ENCODE measurements around the gene PRPF31. TPM values are rescaled to one million over a fixed set of nuclear protein-coding genes. Genes with fewer than 3 reads are reported as not detected.

Gene PRPF31
- total RNA-seq, 2 donors from 2014 or later, result 49.4 to 56.8 TPM

DNA sequence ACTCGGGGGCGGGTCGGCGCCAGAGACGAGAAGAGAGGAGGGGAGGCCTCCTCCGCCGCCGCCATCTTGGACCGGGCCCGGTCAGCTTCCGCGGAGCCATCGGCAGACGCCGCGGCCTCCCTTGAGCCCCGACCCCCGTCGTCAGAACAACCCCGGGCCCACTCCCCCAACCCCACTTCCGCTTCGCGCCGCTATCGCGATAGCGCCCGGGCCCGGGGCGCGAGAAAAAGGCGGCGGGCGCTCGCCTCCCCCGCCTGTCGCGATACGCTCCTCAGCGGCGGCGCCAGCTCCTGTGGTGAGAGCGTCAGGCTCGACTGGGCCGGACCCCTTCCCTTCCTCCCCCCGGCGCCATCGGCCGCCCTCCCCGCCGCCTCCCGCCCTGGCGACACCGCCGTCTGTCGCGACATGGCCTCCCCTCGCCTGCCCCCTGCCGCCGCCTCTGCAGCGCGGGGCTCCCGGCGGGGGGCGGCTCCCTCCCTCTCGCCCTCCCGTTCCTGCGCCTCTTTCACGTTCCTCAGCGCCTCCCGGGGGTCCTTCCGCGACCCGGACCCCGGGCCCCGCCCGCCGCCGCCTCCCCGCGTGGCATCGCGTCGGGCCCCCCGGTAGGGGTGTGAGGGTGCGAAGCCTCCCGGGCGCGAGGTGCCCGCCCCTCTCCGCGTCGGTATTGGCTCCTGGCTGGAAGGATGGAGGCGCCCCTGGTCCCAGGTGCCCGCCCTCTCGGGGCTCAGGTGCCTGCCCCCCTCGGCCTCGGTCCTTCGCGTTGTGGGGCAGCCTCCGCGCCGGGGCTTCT, 22.3 kb downstream of the PRPF31 start, which contains the start of gene CNOT3:
Gene CNOT3 (plus strand): TSS at position 64 of the 790 bp plus-strand sequence. CDS start 5,217 bp downstream, outside the sequence.
- DNase-seq (peak; percentile 27 to 42 (median 30)), ATAC-seq (no peak)
- H3K27me3 Mint-ChIP-seq, result no peaks in the 10 kb centered on the region
- H3K4me3 Mint-ChIP-seq, result peak within 1 kb of the TSS; percentile 95
- peak within 1 kb of the TSS; percentile 93 for H3K27ac Mint-ChIP-seq
- no peaks in the 10 kb centered on the region for H3K9me3 ChIP-seq (ENCODE audit: control insufficient read depth, low read length, poor library complexity, severe bottlenecking)
- H3K36me3 Mint-ChIP-seq (ENCODE audit: low read depth), result peaks cover 3% of the 10 kb centered on the region
- H3K4me1 Mint-ChIP-seq, result peaks cover 34% of the 10 kb centered on the region

DNA sequence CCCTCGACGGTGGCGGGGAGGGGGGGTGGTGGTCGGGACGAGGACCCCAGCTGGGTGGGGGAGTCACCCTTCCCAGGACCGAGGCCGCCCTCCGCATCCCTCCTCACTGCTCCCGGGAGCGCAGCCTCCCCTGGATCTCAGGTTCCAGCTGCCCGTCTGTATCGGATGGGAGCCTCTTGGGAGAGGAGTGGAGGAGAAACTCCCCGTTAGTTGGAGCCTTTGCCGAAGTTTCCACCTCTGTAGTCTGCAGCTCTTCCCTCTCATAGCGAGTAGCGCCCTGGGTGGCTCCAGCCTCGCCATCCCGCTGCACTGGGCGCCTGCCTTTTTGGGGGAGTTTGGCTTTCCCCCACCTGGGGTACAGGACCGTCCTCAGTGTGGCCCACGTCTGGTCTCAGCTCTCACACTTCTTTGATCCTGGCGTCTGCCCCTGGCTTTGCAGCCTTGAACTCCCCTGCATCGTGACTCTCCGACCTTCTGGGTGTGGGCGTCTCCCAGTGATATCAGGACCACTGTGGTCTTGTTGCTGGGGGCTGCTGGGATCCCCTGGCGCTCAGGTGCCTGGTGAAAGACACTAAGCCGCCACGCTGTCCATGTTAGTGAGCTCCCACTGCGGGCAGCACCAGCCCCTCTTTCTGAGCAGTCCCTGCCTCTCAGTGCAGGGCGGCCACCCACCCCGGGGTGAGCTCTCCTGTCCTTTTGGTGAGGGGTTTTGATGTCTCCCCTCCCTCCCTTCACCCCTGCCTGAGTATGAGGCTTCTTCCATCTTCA, 23.1 kb downstream of the PRPF31 start:
- no peak for DNase-seq
- no peaks in the 10 kb centered on the region for H3K9me3 ChIP-seq (ENCODE audit: control insufficient read depth, low read length, poor library complexity, severe bottlenecking)
- no peak for ATAC-seq
- H3K4me3 Mint-ChIP-seq, result peak overlapping the region; percentile 95
- H3K4me1 Mint-ChIP-seq, result peaks cover 35% of the 10 kb centered on the region
- no peaks in the 10 kb centered on the region for H3K27me3 Mint-ChIP-seq
- H3K36me3 Mint-ChIP-seq (ENCODE audit: low read depth), result peaks cover 3% of the 10 kb centered on the region
- H3K27ac Mint-ChIP-seq, result peak overlapping the region; percentile 93

DNA sequence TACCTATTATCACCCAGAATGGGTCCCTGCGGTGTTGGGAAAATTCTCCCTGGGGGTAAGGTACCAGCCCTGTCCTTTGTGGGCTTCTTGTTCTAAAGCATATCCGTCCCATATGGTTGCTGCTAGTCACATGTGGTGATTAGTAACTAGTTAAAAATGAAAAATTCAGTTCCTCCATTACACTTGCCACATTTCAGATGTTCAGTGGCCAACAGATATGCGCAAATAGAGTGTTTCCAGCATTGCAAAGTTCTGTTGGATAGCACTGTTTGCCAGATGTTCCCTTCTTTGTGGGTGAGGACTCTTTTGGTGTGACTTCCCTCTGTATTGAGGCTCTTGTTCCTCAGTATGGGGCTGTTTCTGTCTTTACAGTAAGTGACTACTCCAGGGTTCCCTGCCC, 25.8 kb downstream of the PRPF31 start:
- Mint-ChIP-seq H3K4me3 (no peak overlapping the region), H3K27me3 (no peaks in the 10 kb centered on the region), H3K36me3 (ENCODE audit: low read depth) (peaks cover 15% of the 10 kb centered on the region), H3K27ac (no peak overlapping the region), H3K4me1 (peaks cover 41% of the 10 kb centered on the region)
- DNase-seq (no peak), ATAC-seq (no peak)
- H3K9me3 ChIP-seq (ENCODE audit: control insufficient read depth, low read length, poor library complexity, severe bottlenecking), result no peaks in the 10 kb centered on the region

DNA sequence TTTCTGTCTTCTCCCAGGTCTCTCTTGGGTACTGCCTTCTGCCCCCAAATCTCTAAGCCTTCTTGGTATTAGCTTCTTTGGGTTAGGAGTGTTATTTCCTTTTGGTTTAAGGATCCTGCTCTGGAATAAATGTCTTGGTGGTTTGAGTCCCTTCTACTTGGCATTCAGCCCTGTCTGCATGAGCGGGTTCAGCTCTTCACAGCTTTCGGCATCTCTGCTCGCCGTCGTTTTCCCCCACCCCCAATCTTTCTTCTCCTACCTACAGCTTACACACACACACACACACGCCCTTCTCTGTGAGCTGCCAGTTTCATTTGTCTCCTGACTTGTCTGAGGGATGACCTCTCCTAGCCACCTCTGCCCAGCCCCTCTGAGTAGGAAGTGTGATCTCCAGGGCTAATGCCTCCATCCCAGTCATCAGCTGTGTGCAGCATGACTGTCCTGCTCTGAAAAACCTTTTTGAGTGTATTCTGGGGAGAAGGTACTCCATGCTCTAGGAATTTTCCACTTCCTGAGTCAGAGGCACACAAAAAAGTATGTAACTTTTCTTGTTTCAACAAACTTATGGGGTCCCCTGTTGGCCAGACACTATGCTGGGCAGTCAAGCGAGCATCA, 26.7 kb downstream of the PRPF31 start:
- no peaks in the 10 kb centered on the region for H3K27me3 Mint-ChIP-seq
- DNase-seq (no peak), ATAC-seq (no peak)
- no peak overlapping the region for H3K27ac Mint-ChIP-seq
- peaks cover 37% of the 10 kb centered on the region for H3K4me1 Mint-ChIP-seq
- no peak overlapping the region for H3K4me3 Mint-ChIP-seq
- no peaks in the 10 kb centered on the region for H3K9me3 ChIP-seq (ENCODE audit: control insufficient read depth, low read length, poor library complexity, severe bottlenecking)
- H3K36me3 Mint-ChIP-seq (ENCODE audit: low read depth), result peaks cover 17% of the 10 kb centered on the region

DNA sequence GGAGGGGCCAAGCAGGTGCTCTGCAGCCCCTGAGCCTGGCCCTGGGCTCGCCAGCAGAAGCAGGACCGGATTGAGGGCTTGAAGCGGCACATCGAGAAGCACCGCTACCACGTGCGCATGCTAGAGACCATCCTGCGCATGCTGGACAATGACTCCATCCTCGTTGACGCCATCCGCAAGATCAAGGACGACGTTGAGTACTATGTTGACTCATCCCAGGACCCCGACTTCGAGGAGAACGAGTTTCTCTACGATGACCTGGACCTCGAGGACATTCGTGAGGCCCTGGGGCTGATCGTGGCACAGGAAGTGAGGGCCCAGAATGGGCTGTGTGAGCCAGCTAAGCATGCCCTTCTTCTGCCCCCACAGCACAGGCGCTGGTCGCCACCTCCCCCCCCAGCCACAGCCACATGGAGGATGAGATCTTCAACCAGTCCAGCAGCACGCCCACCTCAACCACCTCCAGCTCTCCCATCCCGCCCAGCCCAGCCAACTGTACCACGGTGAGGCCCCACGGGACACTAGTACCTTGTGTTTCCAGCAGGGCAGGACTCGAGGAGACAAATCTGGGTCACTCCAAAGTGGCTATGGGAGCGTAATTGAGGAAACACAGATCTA, 30.1 kb downstream of the PRPF31 start:
- no peaks in the 10 kb centered on the region for H3K27me3 Mint-ChIP-seq
- no peak overlapping the region for H3K27ac Mint-ChIP-seq
- H3K36me3 Mint-ChIP-seq (ENCODE audit: low read depth), result peaks cover 20% of the 10 kb centered on the region
- peaks cover 29% of the 10 kb centered on the region for H3K4me1 Mint-ChIP-seq
- DNase-seq (no peak), ATAC-seq (no peak)
- no peaks in the 10 kb centered on the region for H3K9me3 ChIP-seq (ENCODE audit: control insufficient read depth, low read length, poor library complexity, severe bottlenecking)
- no peak overlapping the region for H3K4me3 Mint-ChIP-seq

DNA sequence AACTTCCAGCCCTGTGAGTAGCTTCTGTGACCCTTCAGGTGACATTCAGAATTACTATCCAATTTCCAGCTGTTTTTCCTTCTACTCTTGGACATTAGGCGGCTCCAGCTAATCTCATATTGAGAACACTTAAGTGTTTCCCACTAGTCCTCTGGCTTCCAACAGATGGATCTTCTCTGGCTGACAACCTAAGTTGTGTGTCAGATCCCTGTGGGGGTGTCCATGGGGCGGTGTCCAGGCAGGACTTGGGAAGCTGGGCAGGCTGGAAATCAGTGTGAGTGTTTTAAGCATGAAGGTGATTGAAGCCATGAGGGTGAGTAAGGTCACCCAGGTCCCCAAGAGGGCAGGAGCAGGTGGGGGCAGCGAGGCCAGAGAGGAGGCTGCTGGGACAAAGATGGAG, 32.1 kb downstream of the PRPF31 start:
- no peaks in the 10 kb centered on the region for H3K27me3 Mint-ChIP-seq
- no peaks in the 10 kb centered on the region for H3K9me3 ChIP-seq (ENCODE audit: control insufficient read depth, low read length, poor library complexity, severe bottlenecking)
- no peak for DNase-seq
- no peak for ATAC-seq
- H3K36me3 Mint-ChIP-seq (ENCODE audit: low read depth), result peaks cover 17% of the 10 kb centered on the region
- peaks cover 20% of the 10 kb centered on the region for H3K4me1 Mint-ChIP-seq
- H3K4me3 Mint-ChIP-seq, result no peak overlapping the region
- peak overlapping the region; percentile 16 for H3K27ac Mint-ChIP-seq

DNA sequence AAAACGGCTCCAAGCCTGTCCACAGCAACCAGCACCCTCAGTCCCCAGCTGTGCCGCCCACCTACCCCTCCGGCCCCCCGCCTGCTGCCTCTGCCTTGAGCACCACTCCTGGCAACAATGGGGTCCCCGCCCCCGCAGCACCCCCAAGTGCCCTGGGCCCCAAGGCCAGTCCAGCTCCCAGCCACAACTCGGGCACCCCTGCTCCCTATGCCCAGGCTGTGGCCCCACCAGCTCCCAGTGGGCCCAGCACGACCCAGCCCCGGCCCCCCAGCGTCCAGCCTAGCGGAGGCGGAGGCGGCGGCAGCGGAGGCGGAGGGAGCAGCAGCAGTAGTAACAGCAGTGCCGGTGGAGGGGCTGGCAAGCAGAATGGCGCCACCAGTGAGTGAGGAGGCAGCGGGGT, 32.6 kb downstream of the PRPF31 start:
- Mint-ChIP-seq H3K27me3 (no peaks in the 10 kb centered on the region), H3K4me3 (no peak overlapping the region), H3K4me1 (peaks cover 20% of the 10 kb centered on the region), H3K36me3 (ENCODE audit: low read depth) (peaks cover 17% of the 10 kb centered on the region), H3K27ac (peak overlapping the region; percentile 86)
- ATAC-seq, result no peak
- no peaks in the 10 kb centered on the region for H3K9me3 ChIP-seq (ENCODE audit: control insufficient read depth, low read length, poor library complexity, severe bottlenecking)
- no peak for DNase-seq

DNA sequence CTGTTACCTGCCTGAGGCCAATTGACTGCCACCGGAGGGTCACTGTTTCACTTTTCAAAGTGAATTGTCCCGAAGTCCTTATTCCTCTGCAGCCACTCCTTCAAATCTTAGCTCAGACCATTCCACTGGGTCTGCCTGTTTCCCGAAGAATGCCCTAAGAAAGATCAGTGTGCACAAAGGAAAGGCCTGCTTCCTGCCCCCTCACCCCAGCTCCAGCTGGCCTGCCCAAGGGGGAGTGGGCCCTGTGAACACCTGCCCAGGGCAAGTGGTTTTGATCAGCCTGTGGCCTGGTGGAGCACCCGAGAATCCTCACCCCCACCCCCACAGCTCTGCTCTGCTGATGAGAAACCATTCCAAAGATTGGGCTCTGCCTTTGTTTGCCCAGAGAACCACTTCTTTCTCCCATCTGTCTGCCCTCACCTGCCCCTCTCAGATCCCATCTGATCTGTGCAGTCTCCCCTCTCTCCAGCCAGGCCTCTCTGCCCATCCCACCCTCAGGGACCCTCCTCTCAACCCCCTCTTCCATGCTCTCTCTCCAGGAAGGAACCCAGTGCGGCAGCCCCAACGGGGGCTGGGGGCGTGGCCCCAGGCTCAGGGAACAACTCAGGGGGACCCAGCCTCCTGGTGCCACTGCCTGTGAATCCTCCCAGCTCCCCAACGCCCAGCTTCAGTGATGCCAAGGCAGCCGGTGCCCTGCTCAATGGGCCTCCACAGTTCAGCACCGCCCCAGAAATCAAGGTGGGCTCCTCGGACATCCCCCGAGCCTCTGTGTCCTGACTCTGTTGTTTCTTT, 33.7 kb downstream of the PRPF31 start:
- Mint-ChIP-seq H3K27me3 (no peaks in the 10 kb centered on the region), H3K4me3 (no peak overlapping the region), H3K27ac (peak overlapping the region; percentile 86), H3K4me1 (peaks cover 22% of the 10 kb centered on the region), H3K36me3 (ENCODE audit: low read depth) (peaks cover 18% of the 10 kb centered on the region)
- no peaks in the 10 kb centered on the region for H3K9me3 ChIP-seq (ENCODE audit: control insufficient read depth, low read length, poor library complexity, severe bottlenecking)
- DNase-seq, result no peak
- no peak for ATAC-seq

DNA sequence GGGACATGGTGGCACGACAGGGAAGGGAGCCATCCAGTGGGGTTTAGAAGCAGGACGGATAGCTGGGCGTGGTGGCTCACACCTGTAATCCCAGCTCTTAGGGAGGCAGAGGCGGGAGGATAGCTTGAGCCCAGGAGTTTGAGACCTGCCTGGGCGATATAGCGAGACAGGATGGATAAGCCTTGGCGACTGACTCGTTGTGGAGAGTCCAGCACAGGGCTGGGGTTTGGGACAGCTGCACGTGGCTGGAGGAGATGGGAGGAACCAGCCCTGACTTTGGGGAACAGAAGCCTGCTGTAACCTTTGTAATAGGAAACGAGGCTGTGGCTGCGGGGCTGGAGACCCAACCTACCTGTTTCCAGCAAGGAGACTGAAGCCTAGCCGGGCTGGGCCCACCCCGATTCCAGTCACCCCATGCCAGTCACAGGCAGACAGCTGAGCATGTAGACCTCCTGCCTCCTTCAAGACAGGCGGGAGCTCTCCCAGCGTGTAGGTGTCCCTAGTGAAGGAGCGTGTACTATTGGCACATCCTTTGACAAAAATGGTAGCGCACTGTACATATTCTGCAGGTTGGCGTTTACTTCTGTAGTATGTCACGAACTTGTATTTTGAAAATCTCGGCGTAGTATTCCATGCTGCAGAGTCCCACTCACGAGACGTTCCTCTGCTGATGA, 35.9 kb downstream of the PRPF31 start:
- Mint-ChIP-seq H3K27ac (no peak overlapping the region), H3K27me3 (no peaks in the 10 kb centered on the region), H3K4me3 (no peak overlapping the region), H3K4me1 (peaks cover 25% of the 10 kb centered on the region), H3K36me3 (ENCODE audit: low read depth) (peaks cover 11% of the 10 kb centered on the region)
- ATAC-seq (no peak), DNase-seq (no peak)
- H3K9me3 ChIP-seq (ENCODE audit: control insufficient read depth, low read length, poor library complexity, severe bottlenecking), result no peaks in the 10 kb centered on the region

DNA sequence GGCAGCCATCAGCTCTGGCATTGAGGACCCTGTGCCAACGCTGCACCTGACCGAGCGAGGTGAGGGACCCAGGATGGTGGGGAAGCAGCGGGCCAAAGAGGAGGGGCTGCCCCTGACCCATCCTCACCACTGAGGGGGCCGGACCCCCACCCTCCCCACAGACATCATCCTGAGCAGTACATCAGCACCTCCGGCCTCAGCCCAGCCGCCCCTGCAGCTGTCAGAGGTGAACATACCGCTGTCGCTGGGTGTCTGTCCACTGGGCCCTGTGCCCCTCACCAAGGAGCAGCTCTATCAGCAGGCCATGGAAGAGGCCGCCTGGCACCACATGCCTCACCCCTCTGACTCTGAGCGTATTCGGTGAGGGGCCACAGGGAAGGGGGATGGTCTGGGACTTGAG, 36.7 kb downstream of the PRPF31 start:
- H3K9me3 ChIP-seq (ENCODE audit: control insufficient read depth, low read length, poor library complexity, severe bottlenecking), result no peaks in the 10 kb centered on the region
- Mint-ChIP-seq H3K4me1 (peaks cover 30% of the 10 kb centered on the region), H3K36me3 (ENCODE audit: low read depth) (peaks cover 14% of the 10 kb centered on the region), H3K27ac (no peak overlapping the region), H3K27me3 (no peaks in the 10 kb centered on the region), H3K4me3 (no peak overlapping the region)
- DNase-seq, result no peak
- no peak for ATAC-seq

DNA sequence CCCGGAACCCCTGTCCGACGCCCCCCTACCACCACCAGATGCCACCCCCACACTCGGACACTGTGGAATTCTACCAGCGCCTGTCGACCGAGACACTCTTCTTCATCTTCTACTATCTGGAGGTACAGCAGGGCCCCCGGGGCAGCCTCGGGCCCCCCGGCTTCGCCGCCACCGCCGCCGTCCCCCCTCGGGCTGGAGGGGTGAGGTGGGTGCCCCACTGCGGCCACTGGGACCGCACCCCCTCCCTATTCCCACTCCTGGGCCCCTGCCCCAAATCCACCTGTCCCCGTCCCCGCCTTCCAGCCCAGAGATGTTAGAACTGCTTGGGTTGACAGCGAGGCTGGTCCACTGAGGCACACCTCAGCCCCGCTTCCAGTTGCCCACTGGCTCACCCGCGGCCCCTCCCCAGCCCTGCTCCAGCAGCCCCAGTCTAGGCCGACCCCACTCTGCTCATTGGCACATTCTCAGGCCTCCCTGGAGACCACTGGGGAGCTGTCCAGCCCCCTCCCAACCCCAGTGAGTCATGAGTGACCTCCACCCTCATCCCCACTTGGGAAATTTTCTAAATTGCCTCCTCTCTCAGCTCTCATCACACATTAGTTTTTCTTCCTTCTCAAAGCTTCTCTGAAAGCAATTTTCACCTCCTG, 37.4 kb downstream of the PRPF31 start:
- H3K4me3 Mint-ChIP-seq, result peak overlapping the region; percentile 45
- no peaks in the 10 kb centered on the region for H3K27me3 Mint-ChIP-seq
- H3K36me3 Mint-ChIP-seq (ENCODE audit: low read depth), result peaks cover 14% of the 10 kb centered on the region
- H3K27ac Mint-ChIP-seq, result peak overlapping the region; percentile 81
- no peaks in the 10 kb centered on the region for H3K9me3 ChIP-seq (ENCODE audit: control insufficient read depth, low read length, poor library complexity, severe bottlenecking)
- ATAC-seq (no peak), DNase-seq (no peak)
- H3K4me1 Mint-ChIP-seq, result peaks cover 30% of the 10 kb centered on the region
